Measurements from ENCODE around the gene TNN. TPM values are rescaled to one million over a fixed set of nuclear protein-coding genes. Genes with fewer than 3 reads are reported as not detected.
"Not testable (repeated sequence)": the region's sequence is repeated elsewhere in the genome, so short reads cannot be mapped to it uniquely, and the experiment has no call there.

TNN gene, protein sequence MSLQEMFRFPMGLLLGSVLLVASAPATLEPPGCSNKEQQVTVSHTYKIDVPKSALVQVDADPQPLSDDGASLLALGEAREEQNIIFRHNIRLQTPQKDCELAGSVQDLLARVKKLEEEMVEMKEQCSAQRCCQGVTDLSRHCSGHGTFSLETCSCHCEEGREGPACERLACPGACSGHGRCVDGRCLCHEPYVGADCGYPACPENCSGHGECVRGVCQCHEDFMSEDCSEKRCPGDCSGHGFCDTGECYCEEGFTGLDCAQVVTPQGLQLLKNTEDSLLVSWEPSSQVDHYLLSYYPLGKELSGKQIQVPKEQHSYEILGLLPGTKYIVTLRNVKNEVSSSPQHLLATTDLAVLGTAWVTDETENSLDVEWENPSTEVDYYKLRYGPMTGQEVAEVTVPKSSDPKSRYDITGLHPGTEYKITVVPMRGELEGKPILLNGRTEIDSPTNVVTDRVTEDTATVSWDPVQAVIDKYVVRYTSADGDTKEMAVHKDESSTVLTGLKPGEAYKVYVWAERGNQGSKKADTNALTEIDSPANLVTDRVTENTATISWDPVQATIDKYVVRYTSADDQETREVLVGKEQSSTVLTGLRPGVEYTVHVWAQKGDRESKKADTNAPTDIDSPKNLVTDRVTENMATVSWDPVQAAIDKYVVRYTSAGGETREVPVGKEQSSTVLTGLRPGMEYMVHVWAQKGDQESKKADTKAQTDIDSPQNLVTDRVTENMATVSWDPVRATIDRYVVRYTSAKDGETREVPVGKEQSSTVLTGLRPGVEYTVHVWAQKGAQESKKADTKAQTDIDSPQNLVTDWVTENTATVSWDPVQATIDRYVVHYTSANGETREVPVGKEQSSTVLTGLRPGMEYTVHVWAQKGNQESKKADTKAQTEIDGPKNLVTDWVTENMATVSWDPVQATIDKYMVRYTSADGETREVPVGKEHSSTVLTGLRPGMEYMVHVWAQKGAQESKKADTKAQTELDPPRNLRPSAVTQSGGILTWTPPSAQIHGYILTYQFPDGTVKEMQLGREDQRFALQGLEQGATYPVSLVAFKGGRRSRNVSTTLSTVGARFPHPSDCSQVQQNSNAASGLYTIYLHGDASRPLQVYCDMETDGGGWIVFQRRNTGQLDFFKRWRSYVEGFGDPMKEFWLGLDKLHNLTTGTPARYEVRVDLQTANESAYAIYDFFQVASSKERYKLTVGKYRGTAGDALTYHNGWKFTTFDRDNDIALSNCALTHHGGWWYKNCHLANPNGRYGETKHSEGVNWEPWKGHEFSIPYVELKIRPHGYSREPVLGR (N-terminal part only)
- total RNA-seq (not detected), polyA plus RNA-seq (under 1 TPM in 1 of 2 donors, not detected in 1; 0.12 TPM)
- long read RNA-seq, donor 1, result 0 reads
- long read RNA-seq, donor 2, result 0 reads
- long read RNA-seq, donor 3, result 0 reads

DNA sequence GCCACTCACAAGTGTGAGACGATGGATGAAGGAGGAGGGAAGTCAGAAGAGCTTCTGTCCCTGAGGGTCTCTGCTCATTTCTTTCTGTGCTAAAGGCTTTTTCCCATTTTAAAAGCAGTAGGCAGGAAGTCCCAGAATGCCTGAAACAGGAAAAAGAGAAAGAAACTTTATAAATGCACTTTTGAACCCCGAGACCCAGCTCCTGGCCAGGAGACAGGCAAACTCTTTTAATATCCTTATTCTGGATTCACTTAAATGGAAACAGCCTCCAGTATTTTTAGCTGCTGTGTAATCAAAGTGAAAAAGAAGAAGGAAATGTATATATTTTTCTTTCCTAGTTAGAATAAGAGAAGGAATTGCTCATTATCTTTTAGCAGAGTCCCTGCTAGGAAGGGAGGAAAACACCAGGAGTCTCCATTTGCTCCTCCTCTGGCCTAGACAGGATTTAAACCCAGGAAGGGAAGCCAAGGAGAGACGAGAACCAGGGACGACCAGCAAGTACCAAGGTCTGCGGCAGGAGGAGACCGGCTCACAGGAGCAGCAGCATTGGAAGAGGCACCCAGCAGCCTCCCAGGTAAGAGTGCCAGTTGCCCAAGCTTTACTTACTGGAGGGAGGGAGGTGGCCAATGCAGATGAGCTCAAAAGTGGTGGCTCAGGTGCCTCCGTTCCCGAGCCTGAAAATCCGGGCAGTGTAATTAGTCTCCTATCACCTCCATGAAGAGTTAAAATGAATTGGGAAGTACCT lies at the start of gene TNN:
TSS of gene TNN (plus strand) at position 472 of the 745 bp plus-strand sequence. CDS start 9,586 bp downstream, outside the sequence.
- no peak within 1 kb of the TSS for H3K27ac ChIP-seq
- TF ChIP-seq, protein P1, sequence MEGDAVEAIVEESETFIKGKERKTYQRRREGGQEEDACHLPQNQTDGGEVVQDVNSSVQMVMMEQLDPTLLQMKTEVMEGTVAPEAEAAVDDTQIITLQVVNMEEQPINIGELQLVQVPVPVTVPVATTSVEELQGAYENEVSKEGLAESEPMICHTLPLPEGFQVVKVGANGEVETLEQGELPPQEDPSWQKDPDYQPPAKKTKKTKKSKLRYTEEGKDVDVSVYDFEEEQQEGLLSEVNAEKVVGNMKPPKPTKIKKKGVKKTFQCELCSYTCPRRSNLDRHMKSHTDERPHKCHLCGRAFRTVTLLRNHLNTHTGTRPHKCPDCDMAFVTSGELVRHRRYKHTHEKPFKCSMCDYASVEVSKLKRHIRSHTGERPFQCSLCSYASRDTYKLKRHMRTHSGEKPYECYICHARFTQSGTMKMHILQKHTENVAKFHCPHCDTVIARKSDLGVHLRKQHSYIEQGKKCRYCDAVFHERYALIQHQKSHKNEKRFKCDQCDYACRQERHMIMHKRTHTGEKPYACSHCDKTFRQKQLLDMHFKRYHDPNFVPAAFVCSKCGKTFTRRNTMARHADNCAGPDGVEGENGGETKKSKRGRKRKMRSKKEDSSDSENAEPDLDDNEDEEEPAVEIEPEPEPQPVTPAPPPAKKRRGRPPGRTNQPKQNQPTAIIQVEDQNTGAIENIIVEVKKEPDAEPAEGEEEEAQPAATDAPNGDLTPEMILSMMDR (IDR thresholded peaks at IDR 0.05), result no peak
- TF ChIP-seq POLR2A (IDR thresholded peaks at IDR 0.05) (no peak), EP300 (IDR thresholded peaks at IDR 0.05) (no peak)
- H3K4me3 ChIP-seq, result no peak within 1 kb of the TSS
- H3K9me3 ChIP-seq, result no peaks in the 10 kb centered on the region
- WGBS, 3 donors, result 62 to 71% (median 66%) methylated on average over 9 of the region's 9 CpGs
- H3K27me3 ChIP-seq, result no peaks in the 10 kb centered on the region
- H3K4me1 ChIP-seq (ENCODE audit: insufficient read depth), result no peaks in the 10 kb centered on the region
- no peak for DNase-seq
- H3K36me3 ChIP-seq, result no peaks in the 10 kb centered on the region
- intact Hi-C loops (cut with DNase I), result no loop called here

DNA sequence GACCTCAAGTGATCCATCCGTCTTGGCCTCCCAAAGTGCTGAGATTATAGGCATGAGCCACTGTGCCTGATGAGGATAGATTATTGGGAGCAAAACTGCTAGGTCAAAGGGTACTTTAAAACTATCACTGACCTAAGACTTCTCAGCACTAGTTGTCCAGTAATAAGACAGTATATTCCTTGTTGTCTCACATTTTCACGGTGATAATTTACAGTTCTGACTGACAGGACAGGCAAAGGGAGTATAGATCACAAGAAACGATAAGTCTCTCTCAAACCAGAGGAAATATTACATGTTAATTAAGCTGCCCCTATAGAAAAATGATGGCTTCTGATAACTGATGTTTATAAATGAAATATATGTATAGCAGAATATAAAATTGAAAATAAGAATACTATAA lies 48.1 kb upstream of the TNN start:
- no peak for DNase-seq
- H3K27ac ChIP-seq, result no peak overlapping the region
- H3K4me3 ChIP-seq, result no peak overlapping the region
- TF ChIP-seq EP300 (IDR thresholded peaks at IDR 0.05) (no peak), POLR2A (IDR thresholded peaks at IDR 0.05) (no peak)
- TF ChIP-seq, protein P1 (IDR thresholded peaks at IDR 0.05), result no peak
- no peaks in the 10 kb centered on the region for H3K27me3 ChIP-seq
- 84 to 88% (median 86%) methylated on average over 3 of the region's 3 CpGs for WGBS, 3 donors
- H3K36me3 ChIP-seq, result no peaks in the 10 kb centered on the region
- H3K9me3 ChIP-seq, result no peaks in the 10 kb centered on the region
- H3K4me1 ChIP-seq (ENCODE audit: insufficient read depth), result peaks cover 3% of the 10 kb centered on the region
- intact Hi-C loops (cut with DNase I), result no loop called here

DNA sequence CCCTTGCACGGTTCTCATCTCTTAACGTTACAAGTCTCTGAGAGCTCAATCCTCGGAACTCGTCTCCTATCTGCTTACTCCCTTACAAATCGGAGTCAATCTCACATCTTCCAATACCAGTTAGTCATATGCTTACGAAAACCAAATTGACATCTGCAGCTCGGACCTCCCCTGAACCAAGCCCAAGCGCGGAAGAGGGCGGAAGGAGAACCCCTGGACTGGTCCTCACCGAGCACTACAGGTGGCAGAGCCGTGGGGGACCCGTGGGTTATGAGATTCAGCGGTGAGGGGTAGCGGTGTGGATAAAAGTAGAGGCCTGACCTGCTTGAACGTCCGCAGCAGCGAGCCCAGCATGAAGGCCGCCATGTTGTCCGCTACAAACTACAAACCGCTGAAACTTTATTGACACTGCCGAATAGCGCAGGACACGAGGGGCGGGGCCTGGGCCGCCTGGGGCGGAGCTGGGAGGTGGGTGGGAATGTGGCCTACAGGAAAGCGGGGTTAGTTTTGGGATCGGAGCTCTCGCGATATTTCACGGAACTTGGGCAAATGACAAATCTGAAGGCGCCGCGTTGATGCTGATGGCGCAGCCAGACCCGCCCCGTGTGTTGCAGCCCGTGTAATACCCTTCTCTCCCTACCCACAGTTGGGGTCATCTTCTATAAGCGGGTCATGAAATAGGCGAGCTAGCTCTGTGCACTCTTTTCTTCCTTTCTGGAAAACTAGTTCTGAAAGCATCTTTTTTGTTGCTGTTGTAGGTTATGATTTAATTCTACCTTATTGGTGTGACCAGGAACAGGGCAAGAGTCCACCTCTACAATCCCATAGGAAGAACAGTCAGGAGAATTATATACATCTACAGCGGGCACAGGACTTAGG lies 44.4 kb upstream of the TNN start, which contains the start of gene MRPS14:
TSS of gene MRPS14 (minus strand) at position 383 of the 879 bp plus-strand sequence. CDS start at position 366, 17 bp downstream.
- 2 to 3% (median 3%) methylated on average over 42 of the region's 42 CpGs for WGBS, 3 donors
- H3K27ac ChIP-seq, result peak within 1 kb of the TSS; percentile 73 to 76
- TF ChIP-seq POLR2A (IDR thresholded peaks at IDR 0.05), result peak; percentile 71
- TF ChIP-seq, protein P1 (IDR thresholded peaks at IDR 0.05), result peak in 1 of 3 donors; percentile 10
- TF ChIP-seq EP300 (IDR thresholded peaks at IDR 0.05), result no peak
- H3K36me3 ChIP-seq, result no peaks in the 10 kb centered on the region
- peaks cover 3% of the 10 kb centered on the region for H3K4me1 ChIP-seq (ENCODE audit: insufficient read depth)
- no peaks in the 10 kb centered on the region for H3K9me3 ChIP-seq
- DNase-seq, result peak; percentile 98 to 99 (median 98)
- peak within 1 kb of the TSS; percentile 96 for H3K4me3 ChIP-seq
- no peaks in the 10 kb centered on the region for H3K27me3 ChIP-seq
- intact Hi-C loops (cut with DNase I), result loop anchor here in 1 of 4 donors (1.0 kb wide), 1 partner anchor 24 kb away; the partner anchor contains the start of gene CACYBP

DNA sequence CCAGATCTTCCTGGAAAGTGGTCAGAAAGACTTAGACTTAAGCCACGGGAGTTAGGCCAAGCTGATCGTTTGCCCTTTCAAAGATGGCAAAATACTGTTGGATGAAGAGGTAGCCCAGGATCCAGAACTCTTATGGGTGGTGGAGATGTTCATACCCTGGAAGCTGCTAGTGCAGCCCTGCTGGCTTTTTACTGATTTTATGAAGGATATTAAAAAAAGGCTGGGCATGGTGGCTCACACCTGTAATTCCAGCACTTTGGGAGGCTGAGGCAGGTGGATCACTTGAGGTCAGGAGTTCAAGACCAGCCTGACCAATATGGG lies 43.8 kb upstream of the TNN start:
- not testable (repeated sequence) for H3K36me3 ChIP-seq; H3K9me3 ChIP-seq; H3K4me1 ChIP-seq (ENCODE audit: insufficient read depth); H3K27me3 ChIP-seq; DNase-seq
- Histone ChIP-seq H3K27ac (peak overlapping the region in 1 of 2 donors; percentile 73), H3K4me3 (peak overlapping the region; percentile 96)
- WGBS, 3 donors, result 79 to 89% (median 81%) methylated on average over 2 of the region's 2 CpGs
- intact Hi-C loops (cut with DNase I), result loop anchor here in 1 of 4 donors (1.0 kb wide), 1 partner anchor 25 kb away; the partner anchor contains the start of gene CACYBP

Data from ovary (tissue), 10 donors.